Endometrium (tissue), 2 donors: Measurements from ENCODE around the gene USP46.

Experiments used
- FAIRE-seq: peaks from 2 replicates; lab custom pipeline; 2012; peaks lifted over from hg19 to GRCh38; lab: Jason Lieb, UNC
- donor health status: control.
- donor health status: control.

USP46 gene

GRCh38 chr4:52659001-52659721, at the start of gene USP46:
Gene USP46 (minus strand): TSS chr4:52659301. CDS start chr4:52659150, 151 bp downstream.
- FAIRE-seq = no peak

GRCh38 chr4:52704661-52705060, 45.6 kb upstream of the USP46 start:
- FAIRE-seq = no peak

- no peak for FAIRE-seq
Observed at GRCh38 chr4:52704133-52704532, 45.0 kb upstream of the USP46 start.

- FAIRE-seq = no peak
Observed at GRCh38 chr4:52701207-52701606, 42.1 kb upstream of the USP46 start.

- no peak for FAIRE-seq
Observed at GRCh38 chr4:52694936-52695335, 35.8 kb upstream of the USP46 start.

GRCh38 chr4:52693492-52693891, 34.4 kb upstream of the USP46 start:
- FAIRE-seq = no peak

GRCh38 chr4:52689096-52689495, 30.0 kb upstream of the USP46 start:
- peak; percentile 68 for FAIRE-seq

- no peak for FAIRE-seq
Observed at GRCh38 chr4:52687696-52688095, 28.6 kb upstream of the USP46 start.

GRCh38 chr4:52685316-52685715, 26.2 kb upstream of the USP46 start:
- no peak for FAIRE-seq

GRCh38 chr4:52684896-52685295, 25.8 kb upstream of the USP46 start:
- FAIRE-seq = no peak

GRCh38 chr4:52680381-52680780, 21.3 kb upstream of the USP46 start:
- no peak for FAIRE-seq

- no peak for FAIRE-seq
Observed at GRCh38 chr4:52676536-52676935, 17.4 kb upstream of the USP46 start.

- FAIRE-seq = no peak
Observed at GRCh38 chr4:52675111-52675510, 16.0 kb upstream of the USP46 start.

GRCh38 chr4:52670739-52671138, 11.6 kb upstream of the USP46 start:
- no peak for FAIRE-seq

GRCh38 chr4:52670121-52670520, 11.0 kb upstream of the USP46 start:
- FAIRE-seq = no peak

GRCh38 chr4:52665592-52665991, 6.5 kb upstream of the USP46 start:
- no peak for FAIRE-seq

- FAIRE-seq = no peak
Observed at GRCh38 chr4:52664479-52664878, 5.4 kb upstream of the USP46 start.

- FAIRE-seq = no peak
Observed at GRCh38 chr4:52661966-52662690, 3.0 kb upstream of the USP46 start.

GRCh38 chr4:52660643-52661042, 1.5 kb upstream of the USP46 start:
- FAIRE-seq = no peak

GRCh38 chr4:52659722-52660261, 691 bp upstream of the USP46 start:
- no peak for FAIRE-seq

GRCh38 chr4:52658641-52659000, 480 bp downstream of the USP46 start:
- FAIRE-seq = no peak

GRCh38 chr4:52657618-52658501, 1.2 kb downstream of the USP46 start:
- no peak for FAIRE-seq

- FAIRE-seq = no peak
Observed at GRCh38 chr4:52657292-52657617, 1.8 kb downstream of the USP46 start.
